ENCODE measurements around the gene P2RX6. TPM values are rescaled to one million over a fixed set of nuclear protein-coding genes. Genes with fewer than 3 reads are reported as not detected.
A peak's percentile ranks its signal among the peaks of the same experiment; 100 is the strongest.

Gene P2RX6
- polyA plus RNA-seq, 1 of the 3 experiments (the other 2 are of a cell fraction) = 7.1 TPM

DNA sequence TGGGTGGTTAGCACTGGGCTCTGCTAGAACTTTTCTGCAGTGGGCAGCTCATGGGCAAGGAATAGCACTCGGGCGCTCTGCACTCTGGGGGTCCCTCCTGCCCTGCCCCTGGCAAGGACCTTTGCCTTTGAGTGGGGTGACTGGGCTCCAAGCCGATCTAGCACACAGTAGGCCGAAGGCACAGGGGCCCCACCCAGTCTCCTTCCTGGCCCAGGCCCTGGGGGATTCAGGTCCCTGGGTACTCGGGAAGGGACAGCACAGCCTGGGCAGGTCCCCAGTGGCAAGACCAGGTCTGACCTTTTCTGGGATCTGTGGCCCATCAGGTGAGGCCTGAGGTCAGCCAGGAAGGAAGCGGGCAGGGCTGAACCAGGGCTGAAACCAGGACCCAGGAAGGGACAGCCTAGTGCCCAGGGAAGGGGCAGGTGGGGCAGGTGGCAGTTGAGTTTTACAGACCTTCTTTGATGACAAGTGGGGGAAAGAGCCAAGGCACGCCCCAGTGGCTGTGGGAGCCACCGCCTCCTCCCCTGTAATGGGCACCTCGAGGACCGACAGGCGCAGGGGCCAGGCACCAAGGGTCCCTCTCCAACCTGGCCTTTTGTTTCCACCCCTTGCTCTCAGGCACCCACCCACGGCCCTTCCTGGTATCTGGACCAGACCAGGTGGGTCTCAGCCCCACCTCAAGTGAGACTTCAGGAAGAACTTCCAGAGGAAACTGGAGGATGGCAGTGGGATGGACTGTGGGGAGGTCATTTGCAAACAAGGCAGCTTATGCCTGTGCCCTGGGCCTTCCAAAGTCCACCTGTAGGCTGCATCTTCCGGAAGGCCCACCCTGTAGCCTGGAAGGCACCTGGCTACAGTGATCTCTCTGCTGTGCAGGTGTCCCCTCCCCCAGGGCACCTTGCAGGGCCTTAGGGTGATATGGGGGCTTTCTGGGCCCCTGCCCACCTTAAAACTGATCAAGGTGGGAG, 48.8 kb upstream of the P2RX6 start:
- ChIA-PET CTCF (interaction anchor here (1.4 to 7.0 kb wide), 3 partner anchors 8 to 80 kb away, joined by 3 to 44 read pairs (median 16); no protein-coding TSS in a partner anchor), POLR2A (no interaction called here)
- no peaks in the 10 kb centered on the region for H4K20me1 ChIP-seq (ENCODE audit: insufficient read depth)
- no peak overlapping the region for H3K4me2 ChIP-seq
- H3K4me1 ChIP-seq (ENCODE audit: control insufficient read depth in 1 of 2, insufficient read depth in 2 of 2, low read depth in 1 of 2, low read length in 1 of 2) = peaks cover 0 to 26% of the 10 kb centered on the region in 2 experiments; a peak in 1 of 4 replicates
- H3K4me3 ChIP-seq (ENCODE audit: low read depth in 2 of 2, low read length in 1 of 2) = no peak overlapping the region
- H3K9ac ChIP-seq = no peak overlapping the region
- no peak overlapping the region for H2AFZ ChIP-seq (ENCODE audit: low read depth)
- peak; percentile 47 for DNase-seq
- H3K36me3 ChIP-seq (replicated peaks in 1 of 2; ENCODE audit: control insufficient read depth in 1 of 2, insufficient read depth in 2 of 2, low read length in 1 of 2) = no peaks in the 10 kb centered on the region
- H3F3A ChIP-seq (replicated peaks; ENCODE audit: insufficient read depth) = no peaks in the 10 kb centered on the region
- no peak for TF ChIP-seq RFX5 (IDR thresholded peaks at IDR 0.05; ENCODE audit: low read length)
- TF ChIP-seq, protein P1, sequence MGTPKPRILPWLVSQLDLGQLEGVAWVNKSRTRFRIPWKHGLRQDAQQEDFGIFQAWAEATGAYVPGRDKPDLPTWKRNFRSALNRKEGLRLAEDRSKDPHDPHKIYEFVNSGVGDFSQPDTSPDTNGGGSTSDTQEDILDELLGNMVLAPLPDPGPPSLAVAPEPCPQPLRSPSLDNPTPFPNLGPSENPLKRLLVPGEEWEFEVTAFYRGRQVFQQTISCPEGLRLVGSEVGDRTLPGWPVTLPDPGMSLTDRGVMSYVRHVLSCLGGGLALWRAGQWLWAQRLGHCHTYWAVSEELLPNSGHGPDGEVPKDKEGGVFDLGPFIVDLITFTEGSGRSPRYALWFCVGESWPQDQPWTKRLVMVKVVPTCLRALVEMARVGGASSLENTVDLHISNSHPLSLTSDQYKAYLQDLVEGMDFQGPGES (IDR thresholded peaks at IDR 0.05; ENCODE audit: low read depth, low read length) = no peak
- no peak for TF ChIP-seq GATA2 (CRISPR knock-in tag; IDR thresholded peaks at IDR 0.05)
- TF ChIP-seq EZH2phosphoT487 (IDR thresholded peaks at IDR 0.05; ENCODE audit: borderline replicate concordance, low read depth) = no peak
- TF ChIP-seq RCOR1 (IDR thresholded peaks at IDR 0.05; ENCODE audit: low read length) = no peak
- TF ChIP-seq, protein P2, sequence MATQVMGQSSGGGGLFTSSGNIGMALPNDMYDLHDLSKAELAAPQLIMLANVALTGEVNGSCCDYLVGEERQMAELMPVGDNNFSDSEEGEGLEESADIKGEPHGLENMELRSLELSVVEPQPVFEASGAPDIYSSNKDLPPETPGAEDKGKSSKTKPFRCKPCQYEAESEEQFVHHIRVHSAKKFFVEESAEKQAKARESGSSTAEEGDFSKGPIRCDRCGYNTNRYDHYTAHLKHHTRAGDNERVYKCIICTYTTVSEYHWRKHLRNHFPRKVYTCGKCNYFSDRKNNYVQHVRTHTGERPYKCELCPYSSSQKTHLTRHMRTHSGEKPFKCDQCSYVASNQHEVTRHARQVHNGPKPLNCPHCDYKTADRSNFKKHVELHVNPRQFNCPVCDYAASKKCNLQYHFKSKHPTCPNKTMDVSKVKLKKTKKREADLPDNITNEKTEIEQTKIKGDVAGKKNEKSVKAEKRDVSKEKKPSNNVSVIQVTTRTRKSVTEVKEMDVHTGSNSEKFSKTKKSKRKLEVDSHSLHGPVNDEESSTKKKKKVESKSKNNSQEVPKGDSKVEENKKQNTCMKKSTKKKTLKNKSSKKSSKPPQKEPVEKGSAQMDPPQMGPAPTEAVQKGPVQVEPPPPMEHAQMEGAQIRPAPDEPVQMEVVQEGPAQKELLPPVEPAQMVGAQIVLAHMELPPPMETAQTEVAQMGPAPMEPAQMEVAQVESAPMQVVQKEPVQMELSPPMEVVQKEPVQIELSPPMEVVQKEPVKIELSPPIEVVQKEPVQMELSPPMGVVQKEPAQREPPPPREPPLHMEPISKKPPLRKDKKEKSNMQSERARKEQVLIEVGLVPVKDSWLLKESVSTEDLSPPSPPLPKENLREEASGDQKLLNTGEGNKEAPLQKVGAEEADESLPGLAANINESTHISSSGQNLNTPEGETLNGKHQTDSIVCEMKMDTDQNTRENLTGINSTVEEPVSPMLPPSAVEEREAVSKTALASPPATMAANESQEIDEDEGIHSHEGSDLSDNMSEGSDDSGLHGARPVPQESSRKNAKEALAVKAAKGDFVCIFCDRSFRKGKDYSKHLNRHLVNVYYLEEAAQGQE (IDR thresholded peaks at IDR 0.05; ENCODE audit: low read depth, low read length) = no peak
- TF ChIP-seq, protein P3, sequence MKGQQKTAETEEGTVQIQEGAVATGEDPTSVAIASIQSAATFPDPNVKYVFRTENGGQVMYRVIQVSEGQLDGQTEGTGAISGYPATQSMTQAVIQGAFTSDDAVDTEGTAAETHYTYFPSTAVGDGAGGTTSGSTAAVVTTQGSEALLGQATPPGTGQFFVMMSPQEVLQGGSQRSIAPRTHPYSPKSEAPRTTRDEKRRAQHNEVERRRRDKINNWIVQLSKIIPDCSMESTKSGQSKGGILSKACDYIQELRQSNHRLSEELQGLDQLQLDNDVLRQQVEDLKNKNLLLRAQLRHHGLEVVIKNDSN (IDR thresholded peaks at IDR 0.05; ENCODE audit: borderline replicate concordance, low read depth) = no peak
- TF ChIP-seq ELF1 (IDR thresholded peaks at IDR 0.05) = no peak
- TF ChIP-seq RXRA (IDR thresholded peaks at IDR 0.05; ENCODE audit: borderline replicate concordance, low read depth) = no peak
- TF ChIP-seq NRF1 (IDR thresholded peaks at IDR 0.05; ENCODE audit: low read depth, low read length) = no peak
- no peak for TF ChIP-seq MEF2A (IDR thresholded peaks at IDR 0.05; ENCODE audit: borderline replicate concordance, low read depth)
- no peak for TF ChIP-seq TCF12 (IDR thresholded peaks at IDR 0.05)
- TF ChIP-seq FOXJ3 (CRISPR knock-in tag; IDR thresholded peaks at IDR 0.05) = no peak
- TF ChIP-seq RAD21 (IDR thresholded peaks at IDR 0.05; ENCODE audit: low read length) = no peak
- TF ChIP-seq SMC3 (IDR thresholded peaks at IDR 0.05; ENCODE audit: low read depth, low read length) = no peak
- TF ChIP-seq FOSL2 (IDR thresholded peaks at IDR 0.05; ENCODE audit: borderline replicate concordance, low read depth) = no peak
- no peak for TF ChIP-seq TEAD4 (IDR thresholded peaks at IDR 0.05; ENCODE audit: borderline replicate concordance, insufficient read depth)
- no peak for TF ChIP-seq TAF1 (IDR thresholded peaks at IDR 0.05; ENCODE audit: borderline replicate concordance, low read depth, low read length)
- no peak for TF ChIP-seq MXI1 (IDR thresholded peaks at IDR 0.05; ENCODE audit: low read depth, low read length)
- H3K27me3 ChIP-seq (ENCODE audit: insufficient read depth) = no peaks in the 10 kb centered on the region
- WGBS (ENCODE audit: low lambda C conversion rate) = 97% methylated on average over 7 of the region's 13 CpGs
- no peaks in the 10 kb centered on the region for H3K79me2 ChIP-seq (ENCODE audit: insufficient read depth)
- H3K27ac ChIP-seq (ENCODE audit: low read depth in 2 of 2, low read length in 1 of 2) = no peak overlapping the region
- H3K9me2 ChIP-seq = no peaks in the 10 kb centered on the region
- H3K9me3 ChIP-seq = no peaks in the 10 kb centered on the region

Measured in SK-N-SH (cell line).